GM12878 (cell line): Measurements from ENCODE around the gene ZCCHC2.

ENCODE experiments used
- EGR1 ChIP-seq, 2 experiments: IDR thresholded peaks; 1 replicate in 1 of 2; 2 replicates in 1 of 2; pipeline ENCODE4 v1.6.1; 2011 to 2012; ENCODE audit warnings: low read depth in 2 of 2, low read length in 2 of 2, borderline replicate concordance in 1 of 2, mild to moderate bottlenecking in 1 of 2, moderate library complexity in 1 of 2
- FOS ChIP-seq: IDR thresholded peaks from 3 replicates; pipeline ENCODE4 v1.6.1; 2011; ENCODE audit warnings: borderline replicate concordance; ENCODE audit not compliant: insufficient read length; ENCODE audit errors: extremely low read depth
- GABPA ChIP-seq: IDR thresholded peaks from 2 replicates; pipeline ENCODE4 v1.6.1; 2014; ENCODE audit warnings: antibody characterized with exemption, low read depth, mild to moderate bottlenecking, inconsistent platforms
- NFIC ChIP-seq: IDR thresholded peaks from 2 replicates; pipeline ENCODE4 v1.6.1; 2012; ENCODE audit warnings: low read depth, mild to moderate bottlenecking, inconsistent platforms, low read length, moderate library complexity
- NR2C2 ChIP-seq: IDR thresholded peaks from 2 replicates; pipeline ENCODE4 v1.6.1; 2011; ENCODE audit warnings: borderline replicate concordance, low read depth; ENCODE audit not compliant: control insufficient read depth, insufficient read length
- POLR2A ChIP-seq: IDR thresholded peaks from 2 replicates; pipeline ENCODE4 v1.6.1; 2011; ENCODE audit warnings: low read depth, mild to moderate bottlenecking, low read length
- POLR2AphosphoS5 ChIP-seq: IDR thresholded peaks from 2 replicates; pipeline ENCODE4 v1.6.1; 2011; ENCODE audit warnings: mild to moderate bottlenecking, low read length, inconsistent platforms
- RAD21 ChIP-seq: IDR thresholded peaks from 2 replicates; pipeline ENCODE4 v1.6.1; 2011; ENCODE audit warnings: mild to moderate bottlenecking, low read depth, low read length, moderate library complexity; ENCODE audit not compliant: insufficient read depth
- SUZ12 ChIP-seq: fragments of 200-600 bp; sonication (generic); IDR thresholded peaks from one replicate; pipeline ENCODE4 v1.6.1; 2018; ENCODE audit warnings: antibody characterized with exemption, mild to moderate bottlenecking; ENCODE audit not compliant: unreplicated experiment
- ZZZ3 ChIP-seq: IDR thresholded peaks from 2 replicates; pipeline ENCODE4 v1.6.1; 2011; ENCODE audit warnings: low read depth; ENCODE audit not compliant: control insufficient read depth, insufficient read length
- TF ChIP-seq, protein P1 (sequence below): IDR thresholded peaks from 2 replicates; pipeline ENCODE4 v1.6.1; 2011; ENCODE audit warnings: low read depth, low read length, improper control_type of control experiment, borderline replicate concordance
- TF ChIP-seq, protein P2 (sequence below): fragments of 450-650 bp; IDR thresholded peaks from 2 replicates; pipeline ENCODE4 v1.6.1; 2014; ENCODE audit warnings: mild to moderate bottlenecking
- TF ChIP-seq, protein P3 (sequence below), 3 experiments: IDR thresholded peaks in 2 of 3; conservative IDR thresholded peaks in 1 of 3; 2 replicates each; pipeline ENCODE4 v1.5.1; 2011; ENCODE audit warnings: low read depth in 3 of 3, low read length in 3 of 3, mild to moderate bottlenecking in 3 of 3, control low read depth in 2 of 3, moderate library complexity in 2 of 3, inconsistent platforms in 1 of 3, mixed read lengths in 1 of 3; ENCODE audit not compliant: control insufficient read depth in 2 of 3, insufficient read depth in 1 of 3; ENCODE audit errors: extremely low read depth in 1 of 3
- TF ChIP-seq, protein P4 (sequence below): IDR thresholded peaks from 2 replicates; pipeline ENCODE4 v1.6.1; 2012; ENCODE audit warnings: low read depth, low read length, improper control_type of control experiment

DNA sequence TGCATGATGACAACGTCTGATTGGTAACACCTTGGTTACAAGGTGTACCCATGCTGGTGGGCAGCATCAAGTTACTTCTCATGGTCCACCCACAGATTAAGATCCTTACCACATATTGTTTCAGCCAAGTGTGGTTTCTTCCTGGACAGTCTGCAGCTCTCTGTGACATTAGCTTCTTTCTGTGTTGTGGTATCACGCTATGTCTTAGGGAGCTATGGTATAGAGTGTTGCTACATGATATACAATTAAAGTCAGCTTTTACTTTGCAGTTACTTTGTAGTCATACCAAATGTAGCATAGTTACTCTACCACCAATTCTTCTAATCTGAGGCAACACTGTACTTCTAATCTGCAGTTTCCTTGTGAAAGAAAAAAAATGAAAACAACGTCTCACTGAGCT is 48.8 kb downstream of the ZCCHC2 start:
- TF ChIP-seq POLR2AphosphoS5 (no peak), RAD21 (no peak), NR2C2 (no peak), SUZ12 (no peak), NFIC (no peak), ZZZ3 (no peak), FOS (no peak), POLR2A (no peak), GABPA (no peak), EGR1 (IDR thresholded peaks at IDR 0.05; ENCODE audit: borderline replicate concordance in 1 of 2, low read depth in 2 of 2, low read length in 2 of 2) (no peak)
- TF ChIP-seq, protein P1, sequence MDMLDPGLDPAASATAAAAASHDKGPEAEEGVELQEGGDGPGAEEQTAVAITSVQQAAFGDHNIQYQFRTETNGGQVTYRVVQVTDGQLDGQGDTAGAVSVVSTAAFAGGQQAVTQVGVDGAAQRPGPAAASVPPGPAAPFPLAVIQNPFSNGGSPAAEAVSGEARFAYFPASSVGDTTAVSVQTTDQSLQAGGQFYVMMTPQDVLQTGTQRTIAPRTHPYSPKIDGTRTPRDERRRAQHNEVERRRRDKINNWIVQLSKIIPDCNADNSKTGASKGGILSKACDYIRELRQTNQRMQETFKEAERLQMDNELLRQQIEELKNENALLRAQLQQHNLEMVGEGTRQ = no peak
- TF ChIP-seq, protein P2, sequence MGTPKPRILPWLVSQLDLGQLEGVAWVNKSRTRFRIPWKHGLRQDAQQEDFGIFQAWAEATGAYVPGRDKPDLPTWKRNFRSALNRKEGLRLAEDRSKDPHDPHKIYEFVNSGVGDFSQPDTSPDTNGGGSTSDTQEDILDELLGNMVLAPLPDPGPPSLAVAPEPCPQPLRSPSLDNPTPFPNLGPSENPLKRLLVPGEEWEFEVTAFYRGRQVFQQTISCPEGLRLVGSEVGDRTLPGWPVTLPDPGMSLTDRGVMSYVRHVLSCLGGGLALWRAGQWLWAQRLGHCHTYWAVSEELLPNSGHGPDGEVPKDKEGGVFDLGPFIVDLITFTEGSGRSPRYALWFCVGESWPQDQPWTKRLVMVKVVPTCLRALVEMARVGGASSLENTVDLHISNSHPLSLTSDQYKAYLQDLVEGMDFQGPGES = no peak
- TF ChIP-seq, protein P3, sequence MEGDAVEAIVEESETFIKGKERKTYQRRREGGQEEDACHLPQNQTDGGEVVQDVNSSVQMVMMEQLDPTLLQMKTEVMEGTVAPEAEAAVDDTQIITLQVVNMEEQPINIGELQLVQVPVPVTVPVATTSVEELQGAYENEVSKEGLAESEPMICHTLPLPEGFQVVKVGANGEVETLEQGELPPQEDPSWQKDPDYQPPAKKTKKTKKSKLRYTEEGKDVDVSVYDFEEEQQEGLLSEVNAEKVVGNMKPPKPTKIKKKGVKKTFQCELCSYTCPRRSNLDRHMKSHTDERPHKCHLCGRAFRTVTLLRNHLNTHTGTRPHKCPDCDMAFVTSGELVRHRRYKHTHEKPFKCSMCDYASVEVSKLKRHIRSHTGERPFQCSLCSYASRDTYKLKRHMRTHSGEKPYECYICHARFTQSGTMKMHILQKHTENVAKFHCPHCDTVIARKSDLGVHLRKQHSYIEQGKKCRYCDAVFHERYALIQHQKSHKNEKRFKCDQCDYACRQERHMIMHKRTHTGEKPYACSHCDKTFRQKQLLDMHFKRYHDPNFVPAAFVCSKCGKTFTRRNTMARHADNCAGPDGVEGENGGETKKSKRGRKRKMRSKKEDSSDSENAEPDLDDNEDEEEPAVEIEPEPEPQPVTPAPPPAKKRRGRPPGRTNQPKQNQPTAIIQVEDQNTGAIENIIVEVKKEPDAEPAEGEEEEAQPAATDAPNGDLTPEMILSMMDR (IDR thresholded peaks at IDR 0.05 in 2 of 3, conservative IDR thresholded peaks at IDR 0.05 in 1 of 3; ENCODE audit: control insufficient read depth in 2 of 3, extremely low read depth in 1 of 3, insufficient read depth in 1 of 3, low read depth in 3 of 3, low read length in 3 of 3) = no peak
- TF ChIP-seq, protein P4, sequence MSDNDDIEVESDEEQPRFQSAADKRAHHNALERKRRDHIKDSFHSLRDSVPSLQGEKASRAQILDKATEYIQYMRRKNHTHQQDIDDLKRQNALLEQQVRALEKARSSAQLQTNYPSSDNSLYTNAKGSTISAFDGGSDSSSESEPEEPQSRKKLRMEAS = no peak
